Muscle of back (tissue), 11 donors: ENCODE results near the gene PIK3C2G. TPM values are rescaled to one million over a fixed set of nuclear protein-coding genes. Genes with fewer than 3 reads are reported as not detected.
A peak's percentile ranks its signal among the peaks of the same experiment; 100 is the strongest.

Experiments
- DNase-seq, 3 donors: peaks; one replicate each; pipeline versions ENCODE4 v3.0.0 to v3.0.0-alpha.2; 2013
- polyA plus RNA-seq, 10 donors: library from polyadenylated mRNA; unstranded; fragments of 120-200 nt; gene quantifications; one replicate each; pipeline ENCODE4 v1.2.1, GENCODE V29; 2013; ENCODE audit not compliant: insufficient read length in 10 of 10

The PIK3C2G gene
- polyA plus RNA-seq, 10 donors = 0.08 to 1.9 (median 0.26) TPM; not detected in 1

GRCh38 chr12:18343708-18344107 lies 82.4 kb downstream of the PIK3C2G start:
- DNase-seq = no peak

DNA sequence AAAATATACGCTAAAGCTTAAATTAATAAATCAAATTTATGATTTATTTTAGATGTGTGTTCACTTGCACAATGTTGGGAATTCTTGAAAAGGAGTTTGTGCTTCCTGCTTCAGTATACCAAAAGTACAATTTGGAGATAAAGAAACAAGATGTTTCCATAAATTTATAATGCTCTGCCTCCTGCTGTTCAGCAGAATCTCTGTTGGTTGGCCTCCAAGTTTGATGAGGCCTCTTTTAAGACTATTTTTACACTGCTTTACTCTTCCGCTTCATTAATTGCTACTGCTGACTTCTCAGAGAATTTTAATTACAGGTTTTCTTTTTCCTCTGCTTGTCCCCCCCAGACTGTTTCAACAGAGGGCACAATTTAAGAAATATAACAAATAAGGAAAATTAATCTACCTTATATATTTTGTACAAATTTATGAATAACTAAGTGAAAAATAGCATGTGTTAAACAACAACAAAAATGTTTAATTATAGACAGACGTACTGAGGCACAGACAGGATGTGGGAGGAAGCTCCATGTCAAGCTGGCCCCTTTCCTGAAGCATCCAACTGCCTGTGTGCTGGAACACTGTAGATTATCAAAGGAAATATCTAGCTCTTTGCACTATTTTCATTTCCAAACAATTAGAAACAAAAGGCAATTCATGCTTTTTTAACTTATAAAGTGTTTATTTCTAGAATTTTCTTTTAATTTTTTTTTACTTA lies 83.9 kb downstream of the PIK3C2G start:
- peak in 1 of 3 donors; percentile 37 for DNase-seq

GRCh38 chr12:18352312-18352711 lies 91.0 kb downstream of the PIK3C2G start:
- no peak for DNase-seq

- DNase-seq = no peak
Measured at GRCh38 chr12:18355429-18355828, 94.1 kb downstream of the PIK3C2G start.

DNA sequence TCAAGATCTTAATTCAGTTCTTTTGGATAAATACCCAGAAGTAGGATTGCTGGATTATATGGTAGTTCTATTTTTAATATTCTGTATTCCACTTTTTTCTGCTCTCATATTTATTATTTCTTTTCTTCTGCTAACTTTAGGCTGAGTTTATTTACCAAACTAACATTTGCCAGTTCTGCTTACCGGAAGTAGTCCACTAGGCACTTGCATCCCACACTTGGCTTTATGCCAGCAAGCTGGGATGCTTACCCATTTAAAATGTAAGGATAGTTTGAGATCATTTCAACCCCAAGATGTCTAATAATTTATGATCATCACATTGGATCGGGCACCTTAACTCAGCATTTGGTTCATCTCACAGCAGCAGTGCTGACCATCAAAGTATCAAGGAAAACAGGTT lies 96.8 kb downstream of the PIK3C2G start:
- DNase-seq = no peak

DNA sequence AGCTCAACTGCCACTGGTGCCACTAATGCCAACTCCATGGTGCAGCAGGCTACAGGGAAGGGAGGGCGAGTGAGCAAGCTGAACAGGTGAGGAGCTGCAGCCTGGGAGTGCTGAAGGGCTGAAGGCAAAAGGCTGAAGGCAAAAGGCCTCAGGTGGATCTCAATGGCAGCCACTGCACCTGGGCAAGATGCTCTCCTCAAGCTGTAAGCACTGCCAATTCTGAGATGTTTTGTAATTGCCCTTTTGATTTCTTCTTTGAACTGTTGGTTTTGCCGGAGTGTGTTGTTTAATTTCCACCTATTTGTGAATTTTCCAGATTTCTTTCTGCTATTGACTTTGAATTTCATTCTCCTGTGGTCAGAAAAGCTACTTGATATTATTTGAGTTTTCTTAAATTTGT lies 97.6 kb downstream of the PIK3C2G start:
- no peak for DNase-seq

- DNase-seq = no peak
Measured at GRCh38 chr12:18361433-18361832, 100.1 kb downstream of the PIK3C2G start.

DNA sequence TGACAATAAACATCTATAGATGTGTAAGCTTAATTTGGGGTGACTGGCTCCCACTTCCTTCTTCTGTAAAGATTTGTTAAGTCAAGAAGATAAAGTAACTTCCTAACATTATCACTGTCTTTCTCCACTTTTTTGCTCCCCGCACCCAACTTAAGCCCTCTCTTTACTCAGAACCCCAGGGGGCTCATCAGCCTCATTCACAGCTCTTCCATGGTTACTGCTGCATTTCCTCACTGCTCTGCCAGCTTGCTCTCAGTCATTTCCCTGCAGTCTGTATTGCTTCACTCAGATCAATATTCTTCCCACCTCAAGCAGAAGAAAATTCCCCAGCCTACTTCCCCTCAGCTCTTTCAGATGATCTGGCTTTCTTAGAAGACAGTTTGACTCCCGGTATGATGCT lies 102.0 kb downstream of the PIK3C2G start:
- DNase-seq = no peak

- no peak for DNase-seq
Measured at GRCh38 chr12:18368594-18368993, 107.3 kb downstream of the PIK3C2G start.

GRCh38 chr12:18373181-18373580 lies 111.9 kb downstream of the PIK3C2G start:
- peak in 1 of 3 donors; percentile 33 for DNase-seq

- DNase-seq = no peak
Measured at GRCh38 chr12:18375131-18375530, 113.8 kb downstream of the PIK3C2G start.

DNA sequence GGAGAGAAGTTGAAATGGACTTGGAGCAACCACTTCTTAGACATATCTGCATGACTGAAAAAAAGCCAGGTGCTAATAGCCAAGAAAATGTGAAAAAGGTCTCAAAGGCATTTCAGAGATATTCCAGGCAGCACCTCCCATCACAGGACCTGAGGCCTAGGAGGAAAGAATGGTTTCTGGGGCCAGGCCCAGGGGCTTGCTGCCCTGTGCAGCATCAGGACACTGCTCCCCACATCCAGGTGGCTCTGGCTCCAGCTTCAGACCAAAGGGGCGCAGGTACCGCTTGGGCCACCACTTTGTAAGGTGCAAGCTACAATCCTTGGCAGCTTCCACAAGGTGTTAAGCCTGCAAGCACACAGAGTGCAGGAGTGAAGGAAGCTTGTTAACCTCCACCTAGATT lies 114.3 kb downstream of the PIK3C2G start:
- no peak for DNase-seq

- peak in 2 of 3 donors; percentile 6 to 9 for DNase-seq
Measured at GRCh38 chr12:18382236-18382885, 121.0 kb downstream of the PIK3C2G start.

DNA sequence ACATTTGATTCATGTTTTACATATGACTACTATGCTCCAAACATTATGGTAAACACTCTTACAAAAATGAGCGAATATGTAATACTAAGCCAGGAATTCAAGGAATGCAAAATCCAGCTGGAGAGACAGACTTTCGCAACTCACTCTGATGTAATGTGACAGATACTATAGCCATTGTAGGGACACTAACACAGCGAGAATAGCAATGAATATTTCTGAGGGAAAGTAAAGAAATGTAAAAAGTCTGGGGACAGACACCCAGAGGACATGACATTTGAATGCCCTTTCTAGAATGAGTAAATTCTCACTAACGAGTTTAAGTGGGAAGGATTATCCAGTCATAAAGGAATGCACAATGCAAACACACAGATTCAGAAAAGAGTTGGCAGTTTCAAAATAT lies 121.9 kb downstream of the PIK3C2G start:
- peak; percentile 82 to 94 (median 92) for DNase-seq

DNA sequence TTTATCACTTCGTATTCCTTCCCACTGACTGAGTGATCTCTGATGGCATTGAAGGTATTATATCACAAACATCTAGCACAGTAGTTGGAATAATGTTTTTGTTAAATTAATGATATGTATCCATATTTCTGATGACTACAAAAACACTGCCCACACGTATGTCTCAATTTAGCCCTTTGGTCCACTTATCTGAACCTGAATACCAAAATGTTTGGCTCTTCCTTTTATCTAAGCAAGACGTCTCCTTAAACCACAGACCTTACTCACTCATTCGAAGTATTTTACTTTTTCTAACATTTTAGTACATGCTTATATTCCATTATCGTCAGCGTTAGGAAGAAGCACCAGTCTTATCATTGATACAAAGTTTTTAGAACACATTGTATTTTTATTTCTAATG lies 126.4 kb downstream of the PIK3C2G start:
- DNase-seq = no peak

- DNase-seq = no peak
Measured at GRCh38 chr12:18389820-18390219, 128.5 kb downstream of the PIK3C2G start.

- DNase-seq = no peak
Measured at GRCh38 chr12:18391151-18391550, 129.8 kb downstream of the PIK3C2G start.

DNA sequence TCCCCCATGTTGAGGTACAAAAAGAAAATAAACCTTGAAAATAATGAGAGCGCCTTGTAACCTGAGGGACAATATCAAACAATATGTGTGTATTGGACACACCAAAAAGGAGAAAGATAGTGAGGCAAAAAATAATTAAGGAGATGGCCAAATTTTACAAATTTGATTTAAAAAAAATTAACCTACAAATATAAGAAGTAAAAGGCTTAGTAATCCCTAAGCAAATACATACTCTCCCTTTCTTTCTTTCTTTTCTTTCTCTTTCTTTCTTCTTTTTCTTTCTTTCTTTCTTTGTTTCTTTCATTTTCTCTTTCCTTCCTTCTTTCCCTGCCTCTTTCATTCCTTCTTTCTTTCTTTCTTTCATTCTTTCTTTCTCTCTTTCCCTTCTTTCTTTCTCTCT lies 133.4 kb downstream of the PIK3C2G start:
- no peak for DNase-seq

DNA sequence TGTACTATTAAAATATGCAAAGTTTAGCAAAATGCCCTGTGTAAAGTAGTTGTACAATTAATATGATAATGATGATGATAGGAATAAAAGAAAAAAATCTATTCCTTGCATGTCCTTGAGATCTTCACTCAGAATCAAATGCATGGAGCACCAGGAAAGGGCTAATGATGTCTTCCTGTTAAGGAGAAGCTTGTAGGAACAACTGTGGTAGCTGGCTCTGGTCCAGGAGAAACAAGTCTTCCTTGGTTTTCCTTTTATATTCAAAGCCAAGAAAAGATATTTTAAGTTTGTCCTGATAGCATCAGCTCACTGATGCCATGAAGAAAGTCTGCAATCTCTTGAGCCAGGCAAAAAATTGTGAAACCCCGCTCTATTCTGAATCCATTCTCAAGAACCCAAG lies 138.9 kb downstream of the PIK3C2G start:
- peak in 1 of 3 donors; percentile 18 for DNase-seq

DNA sequence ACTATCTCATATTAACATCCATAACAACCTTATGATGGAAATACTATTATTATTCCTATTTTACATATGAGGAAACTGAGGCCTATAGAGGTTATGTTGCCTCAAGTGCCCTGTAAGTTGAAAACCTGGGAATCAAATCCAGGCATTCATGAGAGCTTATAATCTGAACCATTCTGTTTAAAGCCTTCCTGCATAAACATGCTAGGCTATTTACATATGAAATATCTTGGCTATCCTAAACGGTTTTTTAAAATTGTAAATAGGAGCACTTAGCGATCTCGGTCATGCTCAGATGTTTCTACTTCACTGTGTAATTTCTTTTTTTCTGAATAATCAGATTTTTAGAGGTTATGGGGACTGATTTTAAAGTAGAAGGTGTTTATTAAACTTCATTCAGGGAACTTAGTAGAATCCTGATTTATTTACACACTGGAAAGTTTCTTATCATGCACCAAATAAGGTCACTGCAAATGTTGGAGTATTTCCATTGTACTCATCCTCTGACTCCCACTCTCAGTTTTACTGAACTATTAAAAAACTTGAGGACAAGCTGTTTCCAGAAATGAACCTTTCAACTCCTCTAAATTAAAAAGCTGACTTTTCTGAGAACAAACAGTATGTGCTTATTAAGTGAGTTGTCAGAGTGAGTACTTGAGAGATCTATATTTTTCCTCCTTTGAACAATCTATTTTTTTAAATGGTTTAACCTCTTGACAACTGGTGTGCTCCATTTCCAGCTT lies 141.7 kb downstream of the PIK3C2G start:
- DNase-seq = no peak

DNA sequence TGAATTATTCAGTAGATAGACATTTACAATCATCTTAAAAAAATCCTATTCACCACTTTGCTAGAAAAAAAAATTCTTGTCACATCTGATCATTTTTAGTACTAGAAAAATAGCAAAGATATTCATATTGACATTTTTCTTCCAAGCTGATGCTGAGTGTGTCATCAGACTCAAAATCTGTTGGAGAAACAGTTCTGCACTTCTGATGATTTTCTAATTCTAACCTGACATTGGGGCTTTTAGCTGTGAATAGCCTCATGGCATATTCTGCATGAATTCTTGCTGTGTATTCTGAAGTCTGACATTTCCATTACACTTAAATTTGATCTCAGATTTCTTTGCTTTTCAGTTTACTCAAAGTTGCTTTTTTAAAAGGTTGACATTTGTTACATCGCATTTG lies 150.1 kb downstream of the PIK3C2G start:
- DNase-seq = no peak

GRCh38 chr12:18414671-18415070 lies 153.4 kb downstream of the PIK3C2G start:
- no peak for DNase-seq

GRCh38 chr12:18415227-18415626 lies 153.9 kb downstream of the PIK3C2G start:
- DNase-seq = no peak
